ENCODE results near the gene KRTAP12-4.

Gene KRTAP12-4

DNA sequence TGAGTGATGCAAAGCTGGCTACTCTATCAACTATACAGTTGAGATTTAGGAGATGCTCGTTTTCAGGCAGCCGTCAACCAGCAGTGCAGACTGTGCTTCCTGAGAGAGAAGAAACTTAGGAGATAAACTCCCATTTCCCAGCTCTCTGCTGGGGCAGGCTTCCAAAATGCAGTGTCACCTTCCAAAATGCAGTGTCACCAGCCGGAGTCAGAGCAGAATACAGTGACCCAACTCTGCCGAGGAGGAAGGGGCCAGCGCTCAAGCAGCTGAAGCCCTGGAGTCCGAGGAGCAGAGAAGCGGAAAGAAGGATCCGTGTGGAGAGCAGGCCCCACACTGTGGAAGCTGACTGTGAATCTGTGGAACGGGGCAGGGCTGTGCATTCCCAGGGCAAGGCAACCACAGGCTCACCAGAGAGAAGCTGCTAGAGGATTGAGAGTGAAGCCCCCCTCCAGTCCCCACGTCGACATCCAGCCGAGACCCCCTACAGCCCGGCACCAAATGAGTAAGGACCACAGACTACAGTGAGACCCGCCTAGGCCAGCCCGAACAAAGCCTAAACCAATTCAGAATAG, 28.2 kb upstream of the KRTAP12-4 start:
- DNase-seq (ENCODE audit: low spot score) (no peak), ATAC-seq (ENCODE audit: low read depth) (no peak)
- Histone ChIP-seq H3K4me1 (ENCODE audit: insufficient read depth, poor library complexity, severe bottlenecking) (no peaks in the 10 kb centered on the region), H3K27me3 (ENCODE audit: insufficient read depth, poor library complexity, severe bottlenecking) (peaks cover 28% of the 10 kb centered on the region), H3K9me3 (ENCODE audit: severe bottlenecking) (no peaks in the 10 kb centered on the region), H3K27ac (ENCODE audit: poor library complexity, severe bottlenecking) (no peak overlapping the region), H3K36me3 (ENCODE audit: low read depth) (no peaks in the 10 kb centered on the region), H3K4me3 (ENCODE audit: severe bottlenecking) (no peak overlapping the region)
- TF ChIP-seq CTCF (IDR thresholded peaks at IDR 0.05; ENCODE audit: poor library complexity, severe bottlenecking), result no peak

- Histone ChIP-seq H3K27me3 (ENCODE audit: insufficient read depth, poor library complexity, severe bottlenecking) (peaks cover 26% of the 10 kb centered on the region), H3K36me3 (ENCODE audit: low read depth) (no peaks in the 10 kb centered on the region), H3K4me3 (ENCODE audit: severe bottlenecking) (no peak within 1 kb of the TSS), H3K27ac (ENCODE audit: poor library complexity, severe bottlenecking) (no peak within 1 kb of the TSS), H3K9me3 (ENCODE audit: severe bottlenecking) (no peaks in the 10 kb centered on the region), H3K4me1 (ENCODE audit: insufficient read depth, poor library complexity, severe bottlenecking) (no peaks in the 10 kb centered on the region)
- no peak for TF ChIP-seq CTCF (IDR thresholded peaks at IDR 0.05; ENCODE audit: poor library complexity, severe bottlenecking)
- no peak for DNase-seq (ENCODE audit: low spot score)
- ATAC-seq (ENCODE audit: low read depth), result no peak
These were observed 27.6 kb upstream of the KRTAP12-4 start, which contains the start of gene KRTAP12-1 for GRCh38 chr21:44681861-44682579. Gene KRTAP12-1, minus strand, starts transcription at chr21:44682163. Its CDS starts 40 bp downstream, at chr21:44682123.

- TF ChIP-seq CTCF (IDR thresholded peaks at IDR 0.05; ENCODE audit: poor library complexity, severe bottlenecking), result no peak
- no peak for ATAC-seq (ENCODE audit: low read depth)
These were observed 26.7 kb upstream of the KRTAP12-4 start for GRCh38 chr21:44681152-44681551.

DNA sequence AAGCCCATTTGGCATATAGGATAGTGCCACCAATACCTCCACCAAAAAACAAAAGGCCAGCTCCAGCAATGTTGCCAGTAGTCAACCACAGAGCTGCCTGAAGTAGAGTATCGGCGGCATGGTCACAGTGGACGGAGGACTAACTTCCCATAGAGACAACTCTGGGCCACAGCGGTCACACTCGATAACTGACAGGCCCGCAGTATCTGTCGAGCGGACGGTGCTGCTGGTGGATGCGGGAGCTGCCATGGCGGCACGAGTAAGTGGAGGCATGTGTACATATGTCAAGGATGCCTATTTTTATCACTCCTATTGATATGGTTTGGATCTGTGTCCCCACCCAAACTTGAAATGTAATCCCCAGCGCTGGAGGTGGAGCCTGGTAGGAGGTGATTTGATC, 23.4 kb upstream of the KRTAP12-4 start:
- Histone ChIP-seq H3K4me3 (ENCODE audit: severe bottlenecking) (no peak overlapping the region), H3K27me3 (ENCODE audit: insufficient read depth, poor library complexity, severe bottlenecking) (peaks cover 37% of the 10 kb centered on the region), H3K27ac (ENCODE audit: poor library complexity, severe bottlenecking) (no peak overlapping the region), H3K36me3 (ENCODE audit: low read depth) (no peaks in the 10 kb centered on the region), H3K4me1 (ENCODE audit: insufficient read depth, poor library complexity, severe bottlenecking) (no peaks in the 10 kb centered on the region), H3K9me3 (ENCODE audit: severe bottlenecking) (no peaks in the 10 kb centered on the region)
- ATAC-seq (ENCODE audit: low read depth) (no peak), DNase-seq (ENCODE audit: low spot score) (no peak)
- no peak for TF ChIP-seq CTCF (IDR thresholded peaks at IDR 0.05; ENCODE audit: poor library complexity, severe bottlenecking)

More at GRCh38 chr21:44681152-44681551, 26.7 kb upstream of the KRTAP12-4 start:
- H3K27ac ChIP-seq (ENCODE audit: poor library complexity, severe bottlenecking), result no peak overlapping the region
- H3K9me3 ChIP-seq (ENCODE audit: severe bottlenecking), result no peaks in the 10 kb centered on the region
- no peaks in the 10 kb centered on the region for H3K36me3 ChIP-seq (ENCODE audit: low read depth)
- peaks cover 32% of the 10 kb centered on the region for H3K27me3 ChIP-seq (ENCODE audit: insufficient read depth, poor library complexity, severe bottlenecking)
- H3K4me1 ChIP-seq (ENCODE audit: insufficient read depth, poor library complexity, severe bottlenecking), result no peaks in the 10 kb centered on the region
- DNase-seq (ENCODE audit: low spot score), result no peak
- H3K4me3 ChIP-seq (ENCODE audit: severe bottlenecking), result no peak overlapping the region

DNA sequence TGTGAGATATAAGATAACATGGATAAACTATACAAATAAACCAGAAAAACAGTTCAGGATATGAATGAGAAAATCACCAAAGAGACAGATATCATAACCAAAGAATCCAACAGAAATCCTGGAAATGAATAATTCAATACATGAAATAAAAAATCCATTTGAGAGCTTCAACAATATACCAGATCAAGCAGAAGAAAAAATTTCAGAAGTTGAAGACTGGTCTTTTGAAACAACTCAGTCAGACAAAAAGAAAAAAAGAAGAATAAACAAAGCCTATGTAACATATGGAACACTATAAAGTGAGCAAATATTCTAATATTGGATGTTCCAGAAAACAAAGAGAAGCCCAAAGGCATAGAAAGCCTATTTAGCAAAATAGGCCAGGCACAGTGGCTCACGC, 17.5 kb upstream of the KRTAP12-4 start:
- Histone ChIP-seq H3K4me1 (ENCODE audit: insufficient read depth, poor library complexity, severe bottlenecking) (no peaks in the 10 kb centered on the region), H3K4me3 (ENCODE audit: severe bottlenecking) (no peak overlapping the region), H3K36me3 (ENCODE audit: low read depth) (no peaks in the 10 kb centered on the region), H3K27ac (ENCODE audit: poor library complexity, severe bottlenecking) (no peak overlapping the region), H3K27me3 (ENCODE audit: insufficient read depth, poor library complexity, severe bottlenecking) (peaks cover 11% of the 10 kb centered on the region), H3K9me3 (ENCODE audit: severe bottlenecking) (peaks cover 2% of the 10 kb centered on the region)
- DNase-seq (ENCODE audit: low spot score) (no peak), ATAC-seq (ENCODE audit: low read depth) (no peak)
- TF ChIP-seq CTCF (IDR thresholded peaks at IDR 0.05; ENCODE audit: poor library complexity, severe bottlenecking), result no peak
